ENCODE results near the gene SPIN3.

GRCh38 chrX:56968980-56969379 lies 26.4 kb downstream of the SPIN3 start:
- no peak for TF ChIP-seq CREB1 (IDR thresholded peaks at IDR 0.05)
- no peak for TF ChIP-seq BRCA1 (IDR thresholded peaks at IDR 0.05; ENCODE audit: low read depth, low read length)
- TF ChIP-seq TCF12 (IDR thresholded peaks at IDR 0.05; ENCODE audit: low read depth, low read length), result no peak
- TF ChIP-seq POLR2A (IDR thresholded peaks at IDR 0.05; ENCODE audit: control extremely low read depth in 1 of 2, low read depth in 2 of 2, low read length in 2 of 2), result no peak
- no peak for TF ChIP-seq CTCF (IDR thresholded peaks at IDR 0.05; ENCODE audit: control extremely low read depth in 1 of 3, insufficient read depth in 1 of 3, low read depth in 1 of 3, low read length in 3 of 3)

Data from H1 (cell line).